NCI-H1092 treated with DMSO at 0.1 percent for 48 hours (cell line): ENCODE results near the gene AKIRIN2.
"Not testable (repeated sequence)": the region's sequence is repeated elsewhere in the genome, so short reads cannot be mapped to it uniquely, and the experiment has no call there.

Experiments used
- DNase-seq: peaks from one replicate; lab custom pipeline; 2025; lab: John Stamatoyannopoulos, UW

AKIRIN2 gene

DNA sequence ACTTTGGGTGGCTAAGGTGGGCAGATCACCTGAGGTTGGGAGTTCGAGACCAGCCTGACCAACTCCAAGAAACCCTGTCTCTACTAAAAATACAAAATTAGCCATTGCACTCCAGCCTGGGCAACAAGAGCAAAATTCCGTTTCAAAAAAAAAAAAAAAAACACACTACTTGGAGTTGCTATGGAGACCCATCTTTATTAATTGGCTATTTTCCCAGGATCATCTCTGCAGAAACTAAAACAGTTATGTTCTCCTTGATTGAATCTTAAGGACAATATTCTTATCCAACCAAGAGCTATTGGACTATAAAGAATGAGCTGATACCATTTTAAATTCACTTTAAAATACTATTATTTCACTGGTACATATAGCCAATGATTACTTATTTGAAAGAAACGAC lies 14.7 kb downstream of the AKIRIN2 start:
- DNase-seq = no peak

DNA sequence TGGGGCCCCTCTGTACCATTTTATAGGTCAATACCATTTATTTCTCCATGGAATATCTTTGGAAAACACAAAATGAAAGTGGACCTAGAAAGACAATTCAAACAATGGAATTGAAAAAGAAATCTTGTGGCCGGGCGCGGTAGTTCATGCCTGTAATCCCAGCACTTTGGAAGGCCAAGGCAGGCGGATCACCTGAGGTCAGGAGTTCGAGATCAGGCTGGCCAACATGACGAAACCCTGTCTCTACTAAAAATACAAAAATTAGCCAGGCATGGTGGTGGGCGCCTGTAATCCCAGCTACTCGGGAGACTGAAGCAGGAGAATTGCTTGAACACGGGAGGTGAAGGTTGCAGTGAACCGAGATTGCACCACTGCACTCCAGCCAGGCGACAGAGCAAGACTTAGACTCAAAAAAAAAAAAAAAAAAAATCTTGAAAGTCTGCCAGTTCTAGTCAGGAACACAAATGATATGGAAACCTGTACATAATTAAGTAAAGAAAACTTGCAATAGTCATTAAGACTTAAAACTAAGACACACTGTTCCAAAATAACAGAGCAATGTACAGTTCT lies 15.3 kb downstream of the AKIRIN2 start:
- not testable (repeated sequence) for DNase-seq

DNA sequence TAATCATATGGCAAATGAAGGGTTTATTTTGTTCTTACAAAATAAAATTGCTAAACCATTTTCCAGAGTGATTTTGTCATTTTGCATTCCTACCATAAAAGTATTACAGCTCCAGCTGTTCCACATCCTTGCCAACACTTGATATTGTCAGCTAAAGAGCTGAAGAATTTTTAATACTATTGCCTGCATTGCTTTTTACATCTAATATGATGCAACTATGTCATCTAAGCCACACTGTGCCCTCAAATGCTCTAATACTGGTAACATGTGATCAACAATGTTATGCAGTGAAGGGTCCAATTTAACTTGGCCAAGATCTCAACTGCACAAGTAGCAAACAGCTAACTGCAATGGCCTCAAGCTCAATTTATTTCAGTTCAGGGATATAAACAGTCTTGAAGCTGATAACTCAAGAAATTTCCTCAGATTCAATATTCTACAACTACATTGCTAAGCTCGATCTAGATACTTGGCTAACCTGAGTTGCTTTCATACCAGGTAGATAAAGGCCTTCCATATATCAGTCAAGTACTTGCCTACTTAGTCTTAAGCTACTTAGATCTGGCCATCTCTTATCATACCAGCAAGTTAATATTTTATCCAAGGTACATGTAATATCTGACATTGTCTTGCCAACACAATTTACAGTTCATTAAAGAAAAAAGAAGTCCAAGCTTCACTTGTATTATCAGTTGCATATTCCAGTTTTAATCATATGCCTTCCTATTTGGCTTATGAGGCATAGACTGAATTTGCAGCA lies 17.0 kb downstream of the AKIRIN2 start:
- DNase-seq = no peak

DNA sequence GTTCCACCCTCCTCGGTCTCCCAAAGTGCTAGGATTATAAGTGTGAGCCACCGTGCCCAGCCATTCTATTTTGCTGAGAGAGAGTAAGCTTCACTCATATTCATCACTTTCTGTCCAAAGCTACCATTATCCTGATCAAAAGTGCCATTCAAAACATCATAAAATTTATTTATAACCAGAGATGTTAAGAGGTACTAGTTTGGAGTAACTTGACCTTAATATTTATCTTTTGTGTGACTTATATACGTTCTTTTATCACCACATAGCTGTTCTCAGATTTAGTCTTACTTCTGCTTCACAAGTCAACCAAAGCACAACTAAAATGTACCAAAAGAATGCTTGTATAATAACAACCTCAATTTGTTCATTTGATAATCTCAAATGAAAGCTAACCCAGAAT lies 18.1 kb downstream of the AKIRIN2 start:
- DNase-seq = no peak

DNA sequence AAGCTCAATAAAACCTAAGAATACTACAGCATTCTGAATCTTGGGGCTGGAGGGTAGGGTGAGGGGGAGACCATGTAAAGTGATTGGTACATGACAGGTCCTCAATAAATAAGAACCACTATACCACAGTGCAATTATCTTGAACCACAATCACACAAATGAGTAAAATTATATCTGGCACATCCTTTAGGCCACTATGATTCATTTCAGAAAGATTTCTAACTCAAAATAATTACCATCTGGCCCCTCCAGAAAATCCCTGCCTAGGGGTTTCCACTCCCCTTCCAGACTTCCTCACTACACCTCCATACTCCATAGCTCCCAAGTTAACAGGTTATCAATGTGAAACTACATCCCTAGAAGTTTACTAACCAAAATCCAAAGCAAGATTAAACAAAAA lies 19.7 kb downstream of the AKIRIN2 start:
- no peak for DNase-seq

DNA sequence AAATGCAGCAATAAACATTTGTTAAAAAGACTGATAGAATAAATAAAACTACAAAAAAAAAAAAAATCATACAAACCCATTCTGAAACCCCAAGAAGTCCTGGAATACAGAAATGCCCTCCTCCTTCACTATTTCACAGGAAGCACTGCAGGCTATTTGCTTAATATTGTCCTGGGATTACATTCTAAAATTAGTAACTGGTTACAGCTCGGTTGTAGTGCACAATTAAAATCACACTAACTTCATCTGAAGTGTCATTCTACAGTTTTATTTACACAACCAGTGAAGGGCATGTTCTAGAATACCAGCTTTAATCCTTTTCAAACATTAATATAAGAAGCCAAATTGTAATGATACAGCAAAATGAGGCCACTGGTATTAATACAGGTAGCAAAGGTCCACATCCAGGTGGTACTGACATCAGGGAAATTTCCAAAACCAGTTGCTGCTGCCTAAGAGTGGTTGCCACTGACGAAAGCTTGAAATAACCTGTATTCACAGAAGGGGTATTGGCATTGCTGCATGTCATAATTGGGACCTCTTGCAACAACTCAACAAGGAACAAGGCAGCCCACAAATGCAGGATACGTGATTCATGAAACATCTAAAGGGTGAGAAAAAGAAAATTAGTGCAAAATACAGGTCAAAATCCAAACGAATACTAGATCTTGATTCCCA lies 26.9 kb downstream of the AKIRIN2 start:
- no peak for DNase-seq

DNA sequence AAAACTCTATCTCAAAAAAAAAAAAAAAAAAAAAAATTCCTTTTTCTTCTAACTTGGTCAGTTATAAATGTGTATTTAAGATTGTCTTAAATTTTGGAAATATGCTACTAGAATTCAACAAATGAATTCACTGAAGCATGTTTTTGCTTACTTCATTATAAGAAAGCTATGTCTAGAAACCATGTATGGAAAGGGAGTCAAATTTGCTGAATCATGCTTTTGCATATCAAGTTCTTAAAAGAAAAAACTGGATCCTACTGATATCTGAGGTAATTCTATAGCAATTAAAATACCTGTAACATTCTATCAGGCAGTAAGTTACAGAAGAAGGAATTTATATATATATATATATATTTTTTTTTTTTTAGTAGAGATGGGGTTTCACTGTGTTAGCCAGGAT lies 27.7 kb downstream of the AKIRIN2 start:
- no peak for DNase-seq

DNA sequence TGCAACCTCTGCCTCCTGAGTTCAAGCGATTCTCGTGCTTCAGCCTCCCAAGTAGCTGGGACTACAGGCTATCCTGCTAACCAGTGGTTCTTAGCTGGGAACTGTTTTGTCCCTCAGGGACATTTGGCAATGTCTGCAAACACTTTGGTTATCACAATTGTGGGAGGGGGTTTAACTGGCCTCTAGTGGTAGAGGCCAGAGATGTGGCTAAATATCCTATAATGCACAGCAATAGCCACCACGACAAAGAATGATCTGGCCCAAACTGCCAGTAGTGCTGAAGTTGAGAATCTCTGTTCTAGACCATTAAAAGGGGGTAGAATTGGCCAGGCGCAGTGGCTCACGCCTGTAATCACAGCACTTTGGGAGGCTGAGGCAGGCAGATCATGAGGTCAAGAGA lies 28.8 kb downstream of the AKIRIN2 start:
- DNase-seq = no peak

DNA sequence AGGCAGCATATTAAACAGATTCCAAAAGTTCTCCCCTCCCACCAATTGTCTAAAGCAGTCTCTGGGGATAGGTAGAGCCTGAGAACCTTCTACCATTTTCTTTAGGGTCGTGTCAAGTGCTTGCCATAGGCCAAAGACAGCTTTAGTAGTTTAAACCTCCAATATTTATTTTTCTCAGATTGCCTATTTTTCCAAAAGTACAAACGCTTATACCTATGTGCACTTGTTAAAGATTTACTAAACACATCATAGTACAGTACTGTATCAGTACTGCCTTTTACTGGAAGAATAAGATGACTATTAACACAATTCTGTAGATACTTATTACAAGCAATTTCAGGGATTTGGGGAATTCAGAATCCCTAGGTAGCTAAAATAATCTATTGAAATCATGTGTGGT lies 29.4 kb downstream of the AKIRIN2 start:
- DNase-seq = no peak

DNA sequence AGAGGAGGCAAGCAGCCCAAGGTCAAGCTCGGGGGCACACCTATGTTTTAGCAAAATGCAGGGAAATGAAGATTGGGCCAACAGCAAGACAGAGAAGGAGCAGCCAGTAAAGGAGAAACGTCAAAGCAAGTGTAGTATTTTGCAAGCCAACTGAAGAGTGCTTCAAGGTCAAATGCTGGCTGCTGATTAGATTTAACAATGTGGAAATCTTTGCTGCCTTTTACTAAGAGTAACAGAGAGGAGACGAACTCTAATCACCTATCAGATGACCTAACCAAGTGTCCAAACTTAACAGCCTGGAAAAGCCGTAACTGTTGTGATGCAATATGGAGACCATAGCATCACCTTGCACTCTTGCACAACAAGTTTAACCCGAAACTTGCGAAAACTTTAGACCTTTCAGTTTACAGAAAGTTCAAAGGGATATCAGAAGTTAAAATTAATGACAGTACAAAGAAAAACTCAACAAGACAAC lies 30.4 kb downstream of the AKIRIN2 start:
- no peak for DNase-seq

DNA sequence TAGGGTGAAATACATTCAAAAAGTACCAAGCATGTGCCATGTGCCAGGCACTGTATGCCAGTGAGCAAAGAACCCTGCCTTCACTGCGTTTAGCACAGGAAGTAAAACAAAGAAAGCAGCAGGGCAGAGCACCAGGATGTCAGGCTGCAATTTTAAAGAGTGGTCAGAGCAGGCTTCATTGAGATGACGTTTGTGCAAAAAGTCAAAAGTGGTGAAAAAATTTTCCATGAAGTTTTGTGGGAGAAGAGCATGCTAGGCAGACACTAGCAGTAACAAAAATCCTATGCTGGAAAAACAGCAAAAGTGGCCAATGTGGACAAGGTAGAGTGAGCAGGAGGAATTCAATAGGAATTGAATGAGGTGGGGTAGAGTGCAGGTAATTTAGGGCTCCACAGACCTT lies 31.3 kb downstream of the AKIRIN2 start:
- no peak for DNase-seq

DNA sequence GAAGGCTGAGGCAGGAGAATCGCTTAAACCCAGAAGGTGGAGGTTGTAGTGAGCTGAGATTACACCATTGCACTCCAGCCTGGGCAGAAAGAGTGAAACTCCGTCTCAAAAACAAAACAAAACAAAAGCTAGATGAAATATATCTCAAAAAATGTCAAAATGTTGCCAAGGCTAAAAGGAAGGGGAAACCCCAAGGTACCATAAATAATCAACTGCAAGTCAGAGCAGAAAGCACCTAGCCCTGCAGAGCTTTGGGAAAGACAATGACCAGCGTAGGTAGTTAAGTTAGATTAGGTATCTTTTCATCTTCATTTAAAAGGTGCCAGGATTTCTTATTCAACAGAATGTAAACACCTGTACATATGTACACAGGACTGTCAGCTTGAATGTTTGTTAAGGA lies 33.0 kb downstream of the AKIRIN2 start:
- DNase-seq = no peak

DNA sequence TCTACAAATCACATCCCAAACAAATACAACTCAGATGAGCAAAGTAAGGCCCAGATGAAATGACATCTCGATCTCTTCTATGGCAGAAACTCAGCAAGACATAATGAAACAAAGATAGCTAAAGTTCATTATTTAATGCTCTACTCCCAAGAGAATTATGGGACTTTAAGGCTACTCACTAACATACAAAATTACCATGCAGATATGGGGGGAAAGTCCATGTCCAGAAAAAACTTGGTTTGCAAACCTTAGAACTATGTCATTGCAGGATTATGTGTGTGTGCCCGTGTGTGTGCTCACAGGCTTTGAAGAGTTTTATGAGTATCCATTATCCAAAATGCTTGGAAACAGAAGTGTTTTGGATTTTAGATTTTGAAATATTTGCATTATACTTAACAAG lies 34.0 kb downstream of the AKIRIN2 start:
- DNase-seq = no peak

DNA sequence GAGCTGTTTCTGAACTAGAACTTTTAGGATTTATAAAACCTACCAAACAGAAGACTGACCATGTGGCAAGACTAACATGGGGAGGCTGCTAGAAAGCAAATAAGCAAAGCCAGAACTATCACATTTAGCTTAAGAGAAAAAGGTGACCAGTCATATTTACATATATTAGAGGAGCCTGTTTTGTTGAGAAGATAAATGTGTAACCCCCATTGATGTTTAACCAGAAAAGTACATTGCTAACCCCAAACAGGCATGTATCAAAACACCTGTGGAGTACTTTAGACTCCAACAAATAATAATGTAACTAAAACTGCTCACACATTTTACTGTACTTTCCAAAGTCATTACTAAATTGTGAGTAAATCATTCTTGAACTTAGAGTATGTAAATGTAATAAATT lies 35.0 kb downstream of the AKIRIN2 start:
- DNase-seq = no peak

DNA sequence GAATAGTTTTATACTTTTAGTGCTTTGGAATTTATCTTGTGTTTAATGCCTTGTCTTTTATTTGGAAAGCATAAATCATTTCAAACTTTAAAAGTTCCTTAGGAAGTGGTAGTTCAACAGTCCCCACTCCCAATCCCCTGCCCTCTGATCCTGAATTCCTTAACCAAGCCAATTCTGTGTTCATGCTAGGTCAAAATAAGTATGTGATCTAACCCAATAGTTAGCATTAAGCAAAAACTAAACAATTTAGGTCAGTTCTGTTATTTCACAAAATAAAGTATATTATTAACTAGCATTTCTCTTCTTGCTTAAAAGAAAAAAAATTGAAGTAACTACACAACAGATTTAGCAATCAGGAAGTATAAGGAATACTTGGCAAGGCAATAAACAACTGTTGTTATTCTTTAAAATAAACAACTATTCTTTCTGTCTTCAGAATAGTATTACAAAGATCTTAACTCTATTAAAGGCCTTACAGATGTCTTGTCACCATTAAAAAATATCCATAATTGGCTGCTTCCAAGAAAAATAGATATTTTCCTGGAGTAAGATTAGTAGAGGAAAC lies 37.0 kb downstream of the AKIRIN2 start:
- DNase-seq = no peak

DNA sequence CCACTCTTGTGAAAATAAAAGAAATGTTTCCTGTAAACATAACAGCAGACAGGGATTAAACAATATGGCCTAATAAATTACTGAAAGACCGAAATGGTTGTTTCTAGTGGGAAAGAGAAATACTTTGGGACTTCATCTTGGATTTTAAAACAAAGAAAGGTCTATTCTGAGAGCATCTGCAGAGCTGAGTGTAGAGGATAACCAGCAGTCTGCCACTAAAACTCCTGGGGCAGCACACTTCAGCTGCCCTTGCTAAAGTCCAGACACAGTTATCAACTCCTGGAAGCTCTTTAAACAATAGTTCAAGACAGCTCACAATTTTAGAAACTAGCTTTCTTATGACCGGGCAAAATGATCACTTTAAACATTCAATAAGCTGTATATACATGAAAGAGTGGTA lies 38.6 kb downstream of the AKIRIN2 start:
- DNase-seq = no peak

DNA sequence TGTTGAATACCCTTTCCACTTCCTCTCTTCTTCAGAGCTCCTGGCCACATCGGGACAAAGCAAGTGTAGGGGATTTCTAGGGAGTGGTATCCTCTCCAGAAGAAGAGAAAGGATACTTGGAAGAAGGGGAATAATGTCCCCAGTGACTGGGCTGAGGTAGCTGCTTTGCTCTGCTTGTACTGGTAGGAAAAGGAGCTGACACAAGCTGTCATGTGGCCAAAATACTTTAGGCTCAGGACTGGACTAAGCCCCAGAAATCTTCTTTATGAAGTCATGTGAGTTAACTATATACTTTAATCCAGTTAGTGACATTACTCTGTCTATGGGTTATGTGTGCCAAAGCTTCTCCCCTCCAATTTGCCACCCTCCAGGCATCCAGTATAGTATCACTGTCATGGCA lies 40.5 kb downstream of the AKIRIN2 start:
- DNase-seq = no peak

DNA sequence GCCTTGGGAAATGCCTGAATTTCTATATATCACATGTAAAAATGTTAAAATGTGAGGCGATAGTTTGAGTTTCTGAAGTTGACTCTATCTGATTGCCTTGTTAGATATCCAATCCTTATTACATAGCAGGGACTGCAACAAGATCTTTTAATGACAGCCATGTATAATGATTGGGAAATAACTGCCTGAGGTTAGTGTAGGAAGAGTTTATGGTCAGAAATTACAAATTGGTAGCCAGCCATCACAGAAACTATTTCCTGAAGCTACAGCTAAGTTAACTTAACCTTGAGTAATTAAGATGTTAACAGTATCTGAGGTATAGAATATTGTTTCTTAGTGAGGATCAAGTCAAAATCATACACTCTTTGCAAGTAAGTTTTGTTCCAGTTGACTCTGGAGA lies 41.0 kb downstream of the AKIRIN2 start:
- DNase-seq = no peak

DNA sequence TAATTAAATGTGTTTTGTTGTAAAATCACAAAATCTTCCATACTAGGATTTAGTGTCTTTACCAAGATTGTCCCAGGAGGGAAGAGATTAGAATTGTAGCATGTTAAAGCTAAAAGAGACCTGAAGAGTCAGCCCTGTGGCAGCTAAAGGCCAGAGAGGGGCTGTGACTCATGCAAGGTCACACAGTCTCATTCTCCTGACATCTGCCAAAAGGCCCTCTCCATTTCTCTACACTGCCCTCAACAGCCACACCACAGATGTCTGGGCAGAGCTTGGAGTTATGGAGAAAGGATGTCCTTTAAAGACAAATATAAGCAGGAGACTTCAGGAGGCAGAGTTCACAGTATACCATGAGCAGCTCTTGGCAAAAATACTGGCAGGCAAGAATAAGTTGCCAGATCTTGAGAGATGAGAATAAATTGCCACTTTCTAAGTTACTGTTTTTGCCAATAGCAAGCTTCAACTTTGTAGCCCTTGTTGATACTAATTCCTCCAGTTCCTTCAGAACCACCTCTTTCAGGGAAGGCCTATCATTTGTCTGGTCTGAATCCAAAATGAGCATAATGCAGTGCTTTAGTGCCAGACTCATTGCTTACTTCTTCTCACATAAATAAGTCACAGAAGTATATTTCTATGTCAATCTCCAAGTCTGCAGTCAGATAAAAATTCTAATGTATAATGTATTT lies 41.7 kb downstream of the AKIRIN2 start:
- no peak for DNase-seq

DNA sequence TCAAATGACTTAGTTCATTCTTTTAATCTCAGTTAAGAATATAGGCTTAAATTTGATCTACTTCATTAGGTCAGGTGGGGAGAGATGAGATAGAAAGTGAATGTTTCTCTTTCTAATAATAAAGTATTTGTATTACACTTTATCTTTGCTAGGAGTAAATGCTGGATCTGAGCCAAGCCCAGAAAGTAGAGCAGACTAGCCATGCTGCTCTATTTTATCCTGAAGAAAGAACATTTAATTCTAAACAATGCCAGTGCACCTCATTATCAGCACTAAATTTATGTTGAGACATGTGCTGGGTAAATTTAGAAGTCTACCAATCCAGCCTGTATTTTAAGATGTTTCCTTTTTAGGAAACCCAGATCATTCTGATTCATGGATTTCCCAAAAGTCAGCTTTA lies 43.5 kb downstream of the AKIRIN2 start:
- no peak for DNase-seq

DNA sequence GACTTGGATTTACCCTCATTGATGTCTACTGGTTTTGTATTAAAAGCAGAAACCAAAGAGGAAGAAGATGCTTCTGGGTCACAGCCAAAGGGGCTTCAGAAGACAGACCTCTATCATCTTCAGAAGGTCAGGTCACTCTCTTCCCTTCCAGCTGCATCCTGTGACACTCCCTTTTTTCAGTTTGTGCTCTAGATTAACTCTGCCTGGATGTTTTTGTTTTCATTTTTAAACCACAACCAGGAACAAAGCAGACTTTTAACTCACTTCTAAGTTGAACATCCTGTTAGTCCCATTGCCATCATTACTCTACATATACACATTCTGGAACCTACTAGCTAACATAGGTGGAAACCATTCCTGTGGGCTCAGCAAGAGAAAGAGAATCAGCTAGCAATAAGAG lies 45.2 kb downstream of the AKIRIN2 start:
- no peak for DNase-seq

DNA sequence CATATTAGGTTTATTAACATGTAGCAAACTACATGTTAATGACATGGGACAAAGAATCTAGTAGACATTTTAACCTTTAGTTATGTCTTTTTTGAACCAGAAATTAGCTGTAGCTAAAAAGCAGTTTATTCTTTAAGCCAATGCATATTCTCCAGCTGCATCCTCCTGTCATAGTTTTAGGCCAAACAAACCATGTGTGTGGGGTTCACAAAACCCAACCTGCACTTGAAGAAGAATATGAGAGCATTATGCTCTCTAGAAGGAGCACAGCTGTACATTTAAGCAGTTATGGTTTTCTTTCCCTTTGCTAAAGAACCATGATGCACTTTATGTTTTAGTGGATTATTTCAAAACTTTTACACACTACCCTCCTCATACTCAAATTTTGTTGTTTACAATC lies 46.2 kb downstream of the AKIRIN2 start:
- DNase-seq = no peak
